ENCODE measurements around the gene CAMK2N1.
"Not testable (repeated sequence)": the region's sequence is repeated elsewhere in the genome, so short reads cannot be mapped to it uniquely, and the experiment has no call there.

Gene CAMK2N1

DNA sequence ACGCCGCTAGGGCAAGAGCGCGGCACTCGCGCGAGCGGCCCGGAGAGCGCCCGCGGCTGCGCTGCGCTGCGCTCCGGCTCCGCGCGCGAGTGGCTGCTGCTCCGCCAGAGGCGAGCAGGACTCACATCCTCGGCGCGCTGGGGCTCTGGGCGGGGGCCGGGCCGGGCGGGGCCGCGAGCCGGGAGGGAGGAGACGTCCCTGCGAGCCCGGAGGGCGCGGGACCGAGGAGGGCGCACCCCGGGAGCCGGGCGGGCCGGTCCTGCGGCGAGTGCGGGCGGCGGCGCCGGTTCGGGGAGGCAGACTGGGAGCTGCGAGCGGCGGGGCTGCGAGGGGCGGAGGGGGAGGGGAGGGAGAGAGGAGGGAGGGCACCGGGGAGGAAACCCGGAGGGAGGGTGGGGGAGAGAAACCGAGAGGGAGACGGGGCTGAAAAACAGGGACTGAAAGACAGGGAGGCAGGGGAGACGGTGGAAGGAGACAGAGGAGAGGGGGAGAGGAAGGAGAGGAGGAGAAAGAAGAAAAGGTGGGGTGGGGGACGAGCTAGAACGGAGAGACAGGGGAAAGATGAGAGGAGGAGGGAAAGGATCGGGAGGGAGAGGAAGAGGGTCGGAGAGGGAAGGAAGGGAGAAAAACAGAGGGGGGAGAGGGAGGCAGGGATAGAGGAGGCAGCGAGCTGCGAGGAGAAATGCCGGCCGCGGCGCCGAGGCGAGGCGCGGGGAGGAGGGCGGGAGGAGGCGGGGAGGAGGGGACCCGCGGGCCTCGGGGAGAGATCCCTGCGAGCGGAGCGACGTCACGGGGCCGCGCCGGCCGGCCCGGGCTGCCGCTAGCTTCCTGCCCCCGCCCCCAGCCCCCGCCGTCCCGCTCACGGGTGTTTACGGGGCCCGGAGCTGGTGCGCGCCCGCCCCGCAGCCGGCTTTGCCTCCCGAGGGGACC, at the start of gene CAMK2N1:
Gene CAMK2N1, minus strand, starts transcription at position 684 of the 930 bp plus-strand sequence. CDS start 831 bp downstream, outside the sequence.
- DNase-seq (ENCODE audit: low read depth in 1 of 2, low spot score in 1 of 2), result peak; percentile 39 to 44

DNA sequence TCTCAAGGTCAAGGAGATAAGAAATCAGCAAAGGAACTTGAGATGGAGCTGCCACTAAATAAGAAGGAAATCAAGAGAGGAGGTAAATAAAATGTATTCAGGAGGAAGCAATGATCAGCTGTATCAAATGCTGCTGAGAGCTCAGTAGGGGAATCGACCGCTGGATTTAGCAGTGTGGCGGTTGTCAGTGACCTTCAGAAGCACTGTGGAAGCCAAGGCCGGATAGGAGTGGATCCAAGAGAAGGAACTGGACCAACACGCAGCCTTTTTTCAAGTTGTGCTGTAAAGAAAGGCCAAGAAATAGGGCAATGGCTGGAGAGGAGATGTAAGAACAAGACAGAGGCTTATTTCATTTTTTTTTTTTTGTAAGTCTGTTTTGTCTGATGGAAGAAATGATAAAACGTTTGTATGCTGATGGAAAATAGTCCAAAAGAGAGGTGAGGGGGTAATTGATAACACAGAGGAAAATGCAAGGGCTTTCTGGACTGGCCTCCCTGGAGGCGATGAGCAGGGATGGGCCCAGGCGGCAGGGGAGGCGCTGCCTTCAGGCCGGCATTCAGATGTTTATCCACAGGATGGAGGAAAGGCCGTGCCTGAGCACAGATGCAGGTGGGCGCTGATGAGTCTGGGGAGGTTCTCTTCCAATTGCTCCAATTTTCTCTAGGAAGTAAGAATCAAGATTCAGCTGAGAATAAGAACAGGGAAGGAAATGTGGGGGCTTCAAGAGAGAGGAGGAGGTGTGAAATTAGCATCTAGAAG, 48.8 kb upstream of the CAMK2N1 start:
- DNase-seq (ENCODE audit: low read depth in 1 of 2, low spot score in 1 of 2), result no peak

DNA sequence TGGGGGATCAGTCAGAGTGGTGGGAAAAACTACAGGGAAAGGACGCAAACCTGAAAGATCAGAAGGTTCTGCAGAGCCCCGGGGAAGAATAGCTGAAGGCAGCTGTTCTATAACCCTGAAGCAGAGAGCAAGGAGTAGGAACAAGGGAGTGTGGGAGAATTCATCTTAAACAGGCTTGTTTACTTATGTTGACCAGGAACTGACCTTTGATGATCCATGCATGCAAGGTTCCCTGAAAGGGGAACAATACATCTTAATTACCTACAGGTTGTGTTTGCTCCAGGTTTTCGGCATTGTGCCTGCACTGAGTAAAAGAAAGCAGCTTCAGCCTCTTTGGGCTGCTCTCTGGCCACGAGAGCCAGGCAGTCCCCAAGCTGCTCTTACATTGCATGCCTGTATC, 47.6 kb upstream of the CAMK2N1 start:
- no peak for DNase-seq (ENCODE audit: low read depth in 1 of 2, low spot score in 1 of 2)

DNA sequence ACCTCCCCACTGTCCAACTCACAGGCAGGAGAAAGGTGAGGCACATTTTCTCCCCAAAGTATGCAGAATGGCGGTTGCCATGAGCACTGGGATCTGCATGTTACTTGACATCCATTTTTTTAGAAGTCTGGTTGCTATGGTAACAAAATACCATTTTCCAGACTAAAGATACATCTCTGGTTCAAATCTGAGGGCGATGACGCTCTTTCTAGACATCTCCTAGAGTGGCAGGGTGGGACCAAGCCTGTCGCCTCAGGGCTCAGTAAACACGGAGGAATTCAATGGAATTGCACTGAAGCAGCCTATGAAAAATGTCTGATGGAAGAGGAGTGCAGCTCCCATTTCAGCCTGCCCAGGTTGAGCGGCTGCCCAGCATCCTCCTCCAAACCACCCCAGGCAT, 44.9 kb upstream of the CAMK2N1 start:
- DNase-seq (ENCODE audit: low read depth in 1 of 2, low spot score in 1 of 2), result no peak

DNA sequence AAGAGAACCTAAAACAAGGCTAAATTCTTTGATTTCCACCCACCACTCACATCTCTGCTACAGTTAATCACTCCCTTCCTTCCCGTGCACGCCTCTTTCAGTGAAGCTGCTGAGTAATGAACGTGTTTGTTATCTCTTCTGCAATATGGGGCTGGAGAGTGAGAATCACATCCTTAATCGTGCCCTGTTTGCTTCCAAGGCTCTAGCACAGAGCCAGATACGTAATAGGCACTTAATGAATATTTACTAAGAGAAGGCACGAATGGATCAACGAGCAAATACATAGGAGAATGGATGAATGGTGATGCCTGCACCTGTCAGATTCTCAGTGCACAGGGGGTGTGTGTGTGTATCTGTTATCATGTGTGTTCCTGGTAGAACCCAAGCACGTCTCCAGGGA, 44.3 kb upstream of the CAMK2N1 start:
- no peak for DNase-seq (ENCODE audit: low read depth in 1 of 2, low spot score in 1 of 2)

DNA sequence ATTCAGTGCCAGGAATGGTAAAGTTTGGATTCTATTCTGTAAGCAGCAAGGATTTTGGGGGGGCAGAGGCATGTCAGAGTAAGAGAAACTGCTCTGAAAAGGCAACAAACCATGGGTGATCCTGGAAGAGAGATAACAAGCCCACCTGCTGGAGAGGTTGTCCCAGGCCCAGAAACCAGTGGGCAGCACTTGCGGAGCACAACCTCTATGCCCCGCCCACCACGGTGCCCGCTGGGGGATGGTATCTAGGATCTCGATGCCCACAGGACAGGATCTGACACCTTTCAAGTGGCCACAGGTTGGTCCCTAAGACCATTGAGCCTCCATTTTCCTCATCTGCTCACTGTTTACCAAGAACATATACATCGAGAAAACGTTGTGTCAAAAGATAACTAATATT, 42.2 kb upstream of the CAMK2N1 start:
- DNase-seq (ENCODE audit: low read depth in 1 of 2, low spot score in 1 of 2), result no peak

DNA sequence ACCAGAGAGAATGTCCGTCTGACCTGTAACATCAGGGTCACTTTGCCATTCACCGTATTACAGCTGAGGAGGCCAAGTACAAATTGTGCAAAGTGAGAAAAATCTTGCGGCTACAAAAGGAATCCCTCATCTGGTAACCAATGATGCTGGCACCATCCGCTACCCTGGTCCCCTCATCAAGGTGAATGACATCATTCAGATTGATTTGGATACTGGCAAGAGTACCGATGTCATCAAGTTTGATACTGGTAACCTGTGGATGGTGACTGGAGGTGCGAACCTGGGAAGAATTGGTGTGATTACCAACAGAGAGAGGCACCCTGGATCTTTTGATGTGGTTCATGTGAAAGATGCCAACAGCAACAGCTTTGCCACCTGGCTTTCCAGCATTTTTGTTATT, 40.3 kb upstream of the CAMK2N1 start:
- DNase-seq (ENCODE audit: low read depth in 1 of 2, low spot score in 1 of 2), result no peak

DNA sequence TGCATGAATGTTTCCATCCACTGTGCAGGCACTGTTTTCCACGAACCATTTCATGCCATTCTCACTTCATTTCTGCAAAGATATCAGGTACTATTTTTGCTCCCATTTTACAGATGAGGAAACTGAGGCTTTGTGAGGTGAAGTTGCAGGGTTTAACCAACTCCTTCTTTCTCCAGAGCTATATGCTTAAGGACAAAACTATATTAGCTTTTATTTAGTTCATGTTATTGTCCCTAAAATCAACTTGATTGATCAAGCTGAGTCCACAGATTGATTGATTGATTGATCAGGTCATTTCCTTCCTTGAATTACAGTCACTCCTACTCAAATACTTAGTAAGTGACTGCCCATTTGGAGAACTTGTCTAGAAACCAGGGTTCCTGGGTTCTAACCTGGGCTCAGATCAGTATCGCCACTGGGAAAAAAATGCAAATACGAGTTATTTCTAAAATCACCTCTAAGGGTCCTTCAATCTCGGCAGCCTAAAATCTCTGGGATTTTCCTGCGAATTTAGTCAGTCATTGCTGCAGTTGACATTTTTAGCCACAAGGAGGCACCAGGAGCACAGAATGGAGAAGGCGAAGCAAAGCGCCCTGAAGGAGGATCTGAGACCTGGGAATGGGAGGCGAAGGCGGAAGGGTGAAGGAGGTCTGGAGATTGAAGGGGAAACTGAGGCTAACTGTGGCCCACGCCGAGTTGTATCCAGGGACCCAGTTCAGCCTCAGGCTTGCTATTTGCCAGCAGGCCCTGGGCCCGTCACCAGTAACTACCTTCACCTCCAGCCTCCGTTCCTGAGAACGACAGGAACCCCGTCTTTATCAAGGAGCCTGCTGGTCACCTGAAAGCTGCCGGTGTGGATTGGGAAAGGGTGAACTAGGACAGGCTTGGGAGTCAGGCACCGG, 36.2 kb upstream of the CAMK2N1 start:
- peak; percentile 34 to 35 for DNase-seq (ENCODE audit: low read depth in 1 of 2, low spot score in 1 of 2)

DNA sequence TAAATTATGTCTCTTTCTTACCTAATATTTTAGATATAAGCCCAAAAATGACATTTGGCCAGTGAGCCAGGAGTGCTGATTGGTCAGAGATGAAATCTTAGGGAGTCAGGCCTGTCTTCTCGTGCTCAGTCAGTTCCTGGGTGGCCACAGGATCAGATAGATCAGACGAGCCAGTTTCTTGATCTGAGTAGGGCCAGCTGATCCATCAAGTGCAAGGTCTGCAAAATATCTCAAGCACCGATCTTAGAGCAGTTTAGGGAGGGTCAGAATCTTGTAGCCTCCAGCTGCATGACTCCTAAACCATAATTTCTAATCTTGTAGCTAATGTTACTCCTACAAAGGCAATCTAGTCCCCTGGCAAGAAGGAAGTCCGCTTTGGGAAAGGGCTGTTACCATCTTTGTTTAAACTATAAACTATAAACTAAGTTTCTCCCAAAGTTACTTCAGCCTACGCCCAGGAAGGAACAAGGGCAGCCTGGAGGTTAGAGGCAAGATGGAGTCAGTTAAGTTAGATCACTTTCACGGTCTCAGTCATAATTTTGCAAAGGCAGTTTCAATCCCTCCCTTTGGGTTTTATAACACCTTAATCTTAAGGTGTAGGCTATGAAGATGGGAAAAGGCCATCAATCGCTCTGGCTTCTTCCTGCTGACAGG, 33.7 kb upstream of the CAMK2N1 start:
- not testable (repeated sequence) for DNase-seq (ENCODE audit: low read depth in 1 of 2, low spot score in 1 of 2)

DNA sequence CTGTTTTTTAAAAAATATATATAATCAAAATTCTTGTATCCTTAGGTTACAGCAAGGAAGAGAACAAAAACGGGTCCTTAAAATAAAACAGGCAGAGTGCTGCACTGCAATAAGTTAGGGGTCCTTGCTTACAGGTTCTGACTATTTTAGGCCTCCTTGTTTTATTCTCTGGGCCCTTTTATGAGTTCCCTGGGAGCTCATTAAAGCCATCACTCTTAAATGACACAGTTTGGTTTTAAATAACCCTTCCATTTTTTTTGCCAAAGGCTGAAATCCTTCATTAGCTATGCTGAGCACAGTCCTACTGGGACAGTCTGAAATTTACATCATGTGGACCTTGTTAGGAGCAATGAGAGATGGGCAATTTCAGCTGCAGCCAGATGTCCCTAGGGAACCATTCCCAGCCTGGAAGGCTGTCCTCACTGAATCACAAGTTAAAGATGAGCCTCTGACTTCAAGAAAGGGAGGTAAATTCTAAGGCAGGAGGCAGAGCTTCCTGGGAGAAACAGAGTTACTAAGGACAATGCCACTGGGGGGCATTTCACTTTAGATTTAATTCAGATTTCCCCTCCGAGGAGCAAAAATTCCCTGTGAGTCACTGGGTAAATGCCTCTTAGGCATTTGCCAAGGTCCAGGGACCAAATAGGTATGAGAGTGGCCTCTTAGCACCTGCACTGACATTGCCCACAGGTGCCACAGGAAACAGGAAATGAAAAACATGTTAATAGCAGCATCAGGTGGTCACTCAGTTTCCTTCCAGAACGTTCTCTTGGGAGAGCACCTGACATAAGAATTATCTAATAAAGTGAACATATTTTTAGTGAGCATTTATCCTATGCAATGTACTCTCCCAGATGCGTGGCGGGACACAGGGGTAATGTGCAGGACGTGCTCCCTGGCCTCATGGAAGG, 25.8 kb upstream of the CAMK2N1 start:
- DNase-seq (ENCODE audit: low read depth in 1 of 2, low spot score in 1 of 2), result no peak

DNA sequence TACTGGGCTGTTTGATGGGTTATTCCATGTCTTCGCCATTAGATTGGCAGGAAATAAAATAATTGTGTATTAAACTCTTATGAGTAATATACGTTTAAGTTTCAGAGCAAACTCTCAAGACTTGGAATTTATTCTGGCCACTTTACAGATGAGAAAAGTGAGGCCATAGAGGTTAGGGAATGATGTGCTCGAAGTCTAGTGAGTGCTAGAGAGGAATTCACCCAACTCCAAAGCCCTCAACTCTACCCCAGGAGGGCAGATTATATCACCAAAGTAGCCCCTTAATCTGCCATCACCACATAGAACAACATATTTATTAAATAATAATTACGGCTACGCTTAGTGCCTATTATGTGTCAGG, 22.4 kb upstream of the CAMK2N1 start:
- no peak for DNase-seq (ENCODE audit: low read depth in 1 of 2, low spot score in 1 of 2)

DNA sequence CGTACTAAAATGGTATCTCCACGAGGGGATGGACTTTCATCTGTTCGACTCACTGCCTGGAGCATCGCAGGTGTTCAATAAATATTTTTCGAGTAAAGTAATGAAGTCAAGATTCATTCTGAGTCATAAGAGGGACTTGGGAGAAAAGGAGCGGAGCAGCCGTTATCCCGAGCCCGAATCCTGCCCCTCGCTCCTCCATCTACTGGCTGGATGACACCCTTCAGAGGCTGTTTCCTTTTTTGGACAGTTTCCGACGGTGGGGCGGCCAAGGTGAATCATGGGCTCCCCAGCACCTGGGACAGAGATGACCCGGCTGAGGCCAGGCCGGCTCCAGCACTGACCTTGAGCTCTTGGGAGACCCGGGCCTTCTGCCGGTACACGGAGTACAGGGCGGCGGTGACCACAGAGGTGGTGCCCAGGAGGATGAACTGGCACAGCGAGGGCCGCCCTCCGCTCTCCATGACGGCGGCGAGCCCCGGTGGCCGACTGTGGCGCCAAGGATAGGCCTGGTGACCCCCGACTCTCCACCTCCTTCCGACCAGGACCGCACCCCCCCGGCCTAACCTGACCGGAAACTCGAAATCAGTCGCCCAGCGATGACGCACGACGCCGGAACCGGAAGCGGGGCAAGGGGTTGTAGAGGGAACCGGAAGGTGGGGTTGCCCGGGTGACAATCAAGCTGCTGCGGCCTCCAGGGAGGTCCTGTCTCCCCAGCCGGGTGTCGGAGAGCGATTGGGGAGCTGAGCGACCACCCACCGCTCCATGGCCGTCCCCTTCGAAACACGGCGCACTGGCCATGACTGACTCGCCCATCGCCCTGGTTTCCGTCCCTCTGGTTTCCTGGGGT, 21.8 kb upstream of the CAMK2N1 start, which contains the start of gene MUL1:
Gene MUL1, minus strand, starts transcription at position 588 of the 847 bp plus-strand sequence. Its CDS starts 127 bp downstream, at position 461.
- peak; percentile 89 to 91 for DNase-seq (ENCODE audit: low read depth in 1 of 2, low spot score in 1 of 2)

DNA sequence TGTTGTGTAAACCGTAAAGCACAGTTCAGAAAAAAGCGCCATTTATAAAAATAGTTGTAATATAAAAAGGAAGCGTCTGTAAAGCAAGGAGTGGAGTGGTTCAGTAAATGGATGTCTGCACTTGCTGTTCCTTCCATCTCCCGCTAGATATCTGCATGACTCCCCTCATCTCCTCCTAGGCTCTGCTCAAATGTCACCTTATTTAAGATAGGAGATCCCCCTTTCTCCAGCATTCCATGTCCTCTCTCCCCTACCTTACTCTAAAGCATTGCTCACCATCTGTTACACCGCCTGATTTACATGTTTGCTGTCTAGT, 21.2 kb upstream of the CAMK2N1 start:
- DNase-seq (ENCODE audit: low read depth in 1 of 2, low spot score in 1 of 2), result no peak

DNA sequence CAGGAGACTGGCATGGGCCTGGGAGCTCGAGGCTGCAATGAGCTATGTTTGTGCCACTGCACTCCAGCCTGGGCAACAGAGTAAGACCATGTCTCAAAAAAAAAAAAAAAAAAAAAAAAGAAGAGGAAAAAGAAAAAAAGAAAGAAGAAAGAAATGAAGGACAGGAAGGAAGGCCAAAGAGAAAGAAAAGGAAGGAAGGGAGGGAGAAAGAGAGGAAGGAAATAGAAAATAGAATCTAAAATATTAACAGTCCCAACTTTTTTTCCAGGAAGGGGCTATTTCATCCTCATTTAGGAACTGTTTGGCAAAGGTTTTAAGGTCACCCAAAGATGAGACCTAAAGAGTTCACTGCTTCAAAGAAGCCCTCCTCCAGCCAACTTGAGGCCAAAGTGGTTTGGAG, 19.5 kb upstream of the CAMK2N1 start:
- no peak for DNase-seq (ENCODE audit: low read depth in 1 of 2, low spot score in 1 of 2)

DNA sequence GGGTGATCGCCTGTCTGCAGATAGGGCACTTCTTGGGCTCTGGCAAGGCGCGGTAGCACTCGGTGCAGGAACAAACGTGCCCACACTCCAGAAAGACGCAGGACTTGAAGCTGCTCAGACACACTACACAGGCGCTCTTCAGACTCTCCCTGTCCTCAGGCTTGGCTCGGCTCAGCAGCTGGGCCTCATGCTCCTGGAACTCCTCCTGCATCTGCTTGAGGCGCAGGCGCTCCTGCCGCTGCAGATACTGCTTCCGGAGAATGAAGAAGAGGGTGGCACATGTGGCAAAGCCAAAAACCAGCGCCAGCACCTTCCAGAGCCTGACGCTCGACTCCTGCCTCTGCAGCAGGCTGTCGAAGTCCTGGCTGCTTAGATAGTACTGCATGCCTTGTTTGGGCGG, 14.7 kb upstream of the CAMK2N1 start:
- no peak for DNase-seq (ENCODE audit: low read depth in 1 of 2, low spot score in 1 of 2)

DNA sequence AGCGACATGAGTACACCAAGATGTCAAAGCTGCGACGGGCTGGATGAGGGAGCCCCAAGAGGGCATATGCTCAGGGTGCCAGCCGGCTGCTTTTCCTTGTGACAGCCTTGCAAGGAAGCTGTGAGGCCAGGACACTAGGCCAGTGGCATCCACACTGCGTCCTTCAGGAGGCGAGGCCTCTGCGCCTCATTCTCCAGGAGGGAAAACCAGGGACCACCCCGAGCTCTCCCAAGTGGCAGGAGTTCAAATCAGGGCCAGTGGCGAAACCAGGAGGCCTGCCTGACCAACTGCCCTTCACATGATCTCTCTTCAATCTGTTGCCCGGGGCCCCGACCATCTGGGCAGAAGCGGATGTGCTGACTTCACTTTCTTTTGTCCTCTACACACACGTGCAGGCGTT, 13.7 kb upstream of the CAMK2N1 start:
- no peak for DNase-seq (ENCODE audit: low read depth in 1 of 2, low spot score in 1 of 2)

DNA sequence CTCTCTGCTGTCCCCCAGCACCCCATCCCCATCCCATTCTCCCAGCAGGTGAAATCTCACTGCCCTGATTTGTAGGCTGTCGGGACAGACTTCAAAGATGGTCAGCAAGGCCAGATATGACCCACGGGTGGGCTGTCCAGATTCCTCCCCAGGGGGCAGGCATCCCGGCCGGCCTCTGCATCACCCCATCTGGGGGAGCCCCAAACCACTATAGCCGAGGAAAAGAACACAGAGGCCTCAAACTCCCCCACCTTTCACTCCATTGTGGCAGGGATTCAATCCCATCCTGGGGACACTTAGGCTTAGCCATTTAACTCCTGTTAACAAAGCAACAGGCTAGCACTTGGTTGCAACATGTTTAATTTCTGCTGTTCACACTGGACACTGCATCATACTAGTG, 13.1 kb upstream of the CAMK2N1 start:
- no peak for DNase-seq (ENCODE audit: low read depth in 1 of 2, low spot score in 1 of 2)

DNA sequence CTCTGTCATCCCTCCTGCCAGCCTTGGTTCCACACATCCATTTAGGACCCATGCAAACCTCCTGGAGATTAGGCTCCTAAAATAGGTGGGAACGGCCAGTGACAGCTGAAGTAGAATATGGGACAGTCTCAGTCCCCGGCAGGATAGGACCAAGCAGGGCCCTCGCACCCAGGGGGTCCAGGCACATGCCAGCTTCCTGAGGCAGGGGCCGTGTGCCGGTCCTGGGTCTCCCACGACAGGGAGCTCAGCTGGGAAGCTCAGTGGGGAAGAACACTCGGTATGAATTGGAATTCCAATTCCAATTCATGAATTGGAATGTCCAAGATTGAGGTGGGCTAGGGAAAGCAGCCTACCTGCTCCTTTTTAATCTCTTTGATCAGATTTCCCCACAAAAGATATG, 12.1 kb upstream of the CAMK2N1 start:
- no peak for DNase-seq (ENCODE audit: low read depth in 1 of 2, low spot score in 1 of 2)

DNA sequence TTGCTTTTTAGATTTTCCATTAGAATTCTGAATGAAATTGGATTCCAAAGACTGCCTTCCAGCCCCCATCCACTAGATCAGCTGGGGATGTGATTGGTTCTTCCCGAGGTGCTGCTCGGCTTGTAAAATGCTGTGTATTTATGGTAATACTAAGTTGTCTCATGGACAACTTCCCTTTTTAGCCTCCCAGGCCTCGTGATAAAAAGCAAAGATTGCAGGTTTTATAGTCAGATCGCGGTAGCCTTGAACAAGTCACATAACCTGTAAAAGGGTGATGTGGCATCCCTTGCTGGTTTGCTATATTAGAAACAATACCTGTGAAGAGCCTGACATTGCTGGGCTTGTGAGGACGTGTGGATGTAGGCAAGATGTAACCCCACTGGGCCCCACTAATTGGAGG, 11.5 kb upstream of the CAMK2N1 start:
- DNase-seq (ENCODE audit: low read depth in 1 of 2, low spot score in 1 of 2), result no peak
